Stimulated activated CD8-positive, alpha-beta memory T cell treated with anti-CD3 and anti-CD28 coated beads, Interleukin-4, amount 100 ng/mL, for 24 hours (primary cell): ENCODE results near the gene CCDC13.

ENCODE experiments used
- DNase-seq: peaks from one replicate; pipeline ENCODE4 v3.0.0-alpha.2; 2020; ENCODE audit warnings: low read depth

CCDC13 gene

DNA sequence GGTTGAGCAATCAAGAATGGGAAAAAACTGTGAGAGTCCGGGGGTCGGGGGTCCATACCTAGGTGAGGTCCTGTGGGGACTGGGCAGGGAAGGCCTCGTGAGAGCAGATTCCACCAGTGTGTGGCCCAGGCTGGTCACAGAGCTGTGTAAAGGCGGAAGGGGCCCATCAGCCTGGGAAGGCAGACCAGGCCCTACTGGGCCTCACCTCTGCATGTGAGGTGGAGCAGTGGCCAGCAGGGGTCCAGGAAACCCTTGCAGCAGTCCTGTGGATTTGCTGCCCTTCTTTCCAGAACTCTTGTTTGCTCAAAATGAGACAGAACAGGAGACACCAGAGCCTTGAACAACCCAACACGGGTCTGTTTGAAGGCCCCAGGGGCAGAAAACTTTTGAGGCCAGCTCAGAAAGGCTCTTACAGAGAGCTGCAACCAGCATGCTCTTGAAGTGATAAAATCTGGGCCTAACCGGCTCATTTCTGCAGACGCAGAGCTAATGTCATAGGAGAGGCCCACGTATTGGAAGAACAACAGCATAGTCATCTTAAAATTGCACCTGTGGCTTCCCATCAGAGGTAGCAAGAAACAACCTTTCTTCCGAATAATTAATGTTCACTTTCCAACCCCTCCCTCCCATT, 40.1 kb downstream of the CCDC13 start:
- DNase-seq = no peak

DNA sequence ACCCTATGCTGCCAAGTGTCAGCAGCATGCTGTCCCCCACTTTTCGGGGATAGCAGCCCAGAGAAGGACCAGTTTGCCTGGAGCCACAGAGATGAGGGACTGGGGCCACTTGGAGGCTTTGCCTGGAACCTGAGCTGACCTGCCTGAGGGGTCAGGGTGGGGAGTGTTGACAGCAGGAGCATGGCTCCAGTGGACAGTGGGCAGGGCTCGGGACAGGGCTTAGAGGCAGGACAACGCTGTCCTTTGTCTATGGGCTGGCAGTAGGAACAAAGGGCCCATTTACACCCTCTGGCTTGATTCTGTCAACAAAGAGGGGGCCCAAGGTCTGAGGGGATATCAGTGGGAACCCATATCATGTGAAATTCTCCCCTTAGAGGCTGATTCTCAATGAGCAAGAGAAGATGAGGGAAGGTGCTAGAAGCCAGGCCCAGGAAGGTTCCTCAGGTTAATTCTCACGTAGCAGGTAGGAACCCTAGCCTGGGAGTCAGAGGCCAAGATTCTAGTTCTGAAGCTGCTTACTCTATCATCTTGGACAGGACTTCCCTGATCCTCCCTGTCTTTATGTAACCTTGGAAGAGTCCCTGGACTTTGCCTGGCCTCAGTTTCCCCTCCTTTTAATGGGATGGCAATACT, 40.7 kb downstream of the CCDC13 start:
- no peak for DNase-seq

DNA sequence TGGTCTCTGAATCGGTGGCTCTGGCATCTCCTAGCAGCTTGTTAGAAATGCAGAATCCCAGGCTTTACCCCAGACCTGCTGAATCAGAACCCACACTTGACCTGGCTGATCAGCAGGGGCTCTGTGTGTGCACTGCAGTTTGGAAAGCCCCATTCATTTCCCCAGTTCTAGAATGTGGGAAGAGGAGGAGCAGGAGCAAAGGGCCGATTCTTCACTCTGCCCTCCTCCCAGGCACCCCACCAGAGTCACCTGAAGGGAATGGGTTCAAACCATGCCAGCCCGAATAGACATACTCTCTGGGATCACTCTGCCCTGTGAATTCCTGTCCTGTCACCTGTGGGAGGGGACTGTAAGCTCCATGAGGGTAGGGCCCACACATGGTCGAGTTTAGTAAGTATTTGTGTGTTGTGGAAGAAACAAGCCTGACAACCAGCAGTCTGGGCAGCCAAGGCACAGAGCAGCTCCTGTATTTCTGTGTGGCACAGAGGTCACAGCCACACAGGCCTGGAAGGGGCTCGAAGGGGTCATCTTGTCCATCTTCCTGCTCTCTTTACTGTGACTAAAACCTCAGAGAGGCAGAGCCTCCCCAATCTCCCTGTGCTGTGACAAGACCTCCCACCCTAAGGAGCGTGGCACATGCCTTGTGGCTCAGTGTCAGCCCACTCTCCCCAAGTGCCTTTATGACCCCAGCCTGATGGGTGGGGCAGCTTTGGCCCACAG, 41.4 kb downstream of the CCDC13 start:
- DNase-seq = no peak

DNA sequence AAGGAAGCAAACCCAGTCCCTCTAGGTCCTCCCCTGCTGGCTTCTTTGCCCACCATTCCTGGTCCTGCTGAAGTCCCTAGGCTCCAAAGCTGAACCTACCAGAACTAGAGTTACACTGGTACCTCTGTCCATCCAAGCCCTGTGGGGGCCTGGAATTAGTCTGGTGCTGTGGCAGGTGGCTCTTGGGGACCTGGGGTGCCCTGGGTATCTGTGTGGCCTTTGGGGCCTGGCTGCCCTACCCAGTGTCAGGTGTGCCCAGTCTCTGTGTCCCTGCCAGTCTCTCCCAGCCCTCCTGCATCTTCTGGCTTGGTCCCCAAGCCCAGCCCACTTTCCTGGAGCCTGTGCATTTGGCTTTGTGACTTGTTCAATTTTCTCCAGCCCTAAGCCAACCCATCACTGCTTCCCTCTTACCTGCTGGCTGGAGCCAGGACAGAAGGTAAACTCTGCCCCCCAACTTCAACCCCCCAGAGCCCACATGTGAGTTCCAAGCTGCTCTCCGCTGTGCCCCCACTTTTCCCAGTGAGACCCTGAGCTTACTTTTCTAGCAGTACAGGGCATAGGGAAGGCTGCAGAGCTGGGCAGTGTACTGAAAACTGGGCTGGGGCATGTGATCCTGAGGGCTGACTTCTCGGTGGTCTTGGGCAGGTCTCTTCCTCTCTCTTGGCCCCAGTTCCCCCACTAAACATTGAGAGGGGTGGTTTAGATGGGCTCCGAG, 42.2 kb downstream of the CCDC13 start:
- DNase-seq = no peak

DNA sequence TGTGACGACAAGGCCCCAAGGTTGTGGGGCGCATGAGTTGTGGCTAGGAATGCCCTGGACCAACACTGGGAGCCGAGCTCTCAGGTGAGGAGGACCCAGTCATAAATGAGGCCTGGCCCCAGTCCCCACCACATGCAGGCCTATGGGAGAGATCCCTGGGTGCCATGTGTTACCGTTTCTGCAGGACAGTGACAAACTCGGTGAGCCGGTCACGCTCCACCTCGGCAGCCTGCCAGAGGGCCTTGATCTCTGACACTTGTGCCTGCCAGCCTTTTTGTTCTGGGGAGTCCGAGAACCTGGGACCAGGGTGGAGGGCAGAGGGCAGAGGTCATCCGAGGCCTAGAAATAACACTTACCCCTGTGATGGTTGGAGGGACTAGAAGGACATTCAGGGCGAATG, 42.8 kb downstream of the CCDC13 start:
- DNase-seq = no peak

DNA sequence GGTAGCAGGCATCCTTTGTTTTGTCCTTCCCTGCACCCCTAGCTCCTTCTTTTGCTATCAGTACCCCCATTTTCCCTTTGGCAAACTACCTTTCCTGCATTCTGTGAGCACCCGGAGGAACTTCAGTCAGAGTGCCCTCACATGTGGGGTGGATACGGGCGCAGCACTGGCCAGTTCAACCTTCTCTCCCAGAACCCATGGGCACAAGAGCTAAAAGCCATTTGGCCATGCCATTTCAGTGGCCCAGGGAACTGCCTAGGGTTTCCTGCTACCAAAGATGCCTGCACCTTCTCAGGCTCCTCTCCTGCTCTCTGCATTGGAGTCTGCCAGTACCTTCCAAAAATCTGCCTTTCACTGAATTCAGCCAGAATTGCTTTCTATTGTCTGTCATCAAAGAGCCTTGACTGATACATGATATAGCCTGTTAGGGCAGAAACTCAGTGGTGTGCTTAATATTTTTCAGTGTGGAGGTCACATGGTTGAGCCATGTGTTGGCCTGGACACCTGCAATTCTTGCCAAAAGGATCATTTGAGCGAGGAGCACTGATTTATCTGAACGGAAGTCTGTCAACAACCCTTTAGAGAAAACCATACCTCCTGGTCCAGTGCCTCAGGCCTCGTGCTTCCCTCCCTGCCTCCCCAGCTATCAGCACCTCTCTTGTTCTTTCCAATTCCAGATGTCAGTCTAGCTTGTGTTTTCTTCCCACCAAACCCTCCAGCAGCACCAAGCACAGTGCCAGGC, 43.5 kb downstream of the CCDC13 start:
- no peak for DNase-seq

DNA sequence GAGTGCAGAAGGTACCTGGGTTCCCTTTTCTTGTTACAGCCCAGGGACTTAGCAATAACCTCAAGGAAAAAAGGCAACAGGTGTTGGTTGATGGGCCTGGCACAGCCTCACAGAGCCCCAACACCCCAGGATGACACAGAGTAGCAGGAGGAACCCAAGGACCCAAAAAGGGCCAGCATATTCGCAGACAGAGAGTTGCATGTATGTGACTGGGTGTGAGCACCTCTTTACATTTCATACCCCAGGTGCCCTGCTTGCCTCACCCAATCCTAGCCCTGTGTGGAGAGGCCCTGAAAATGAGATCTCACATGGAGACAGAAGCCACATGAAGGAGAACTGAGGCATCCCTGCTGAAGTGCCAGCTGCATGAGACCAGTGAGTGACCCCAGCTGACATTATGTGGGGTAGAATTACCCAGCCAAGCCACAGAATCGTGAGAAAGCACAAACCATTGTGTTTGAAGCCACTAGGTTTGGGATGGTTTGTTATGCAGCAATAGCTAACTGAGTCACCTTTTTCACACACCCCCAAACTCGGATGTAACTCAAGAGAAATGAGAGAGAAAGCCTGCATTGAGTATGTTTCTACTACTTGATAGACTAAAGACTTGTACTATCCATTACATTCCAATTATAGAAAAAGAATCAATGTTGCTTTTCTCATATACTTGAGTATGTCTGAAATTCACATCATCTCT, 44.2 kb downstream of the CCDC13 start:
- no peak for DNase-seq

DNA sequence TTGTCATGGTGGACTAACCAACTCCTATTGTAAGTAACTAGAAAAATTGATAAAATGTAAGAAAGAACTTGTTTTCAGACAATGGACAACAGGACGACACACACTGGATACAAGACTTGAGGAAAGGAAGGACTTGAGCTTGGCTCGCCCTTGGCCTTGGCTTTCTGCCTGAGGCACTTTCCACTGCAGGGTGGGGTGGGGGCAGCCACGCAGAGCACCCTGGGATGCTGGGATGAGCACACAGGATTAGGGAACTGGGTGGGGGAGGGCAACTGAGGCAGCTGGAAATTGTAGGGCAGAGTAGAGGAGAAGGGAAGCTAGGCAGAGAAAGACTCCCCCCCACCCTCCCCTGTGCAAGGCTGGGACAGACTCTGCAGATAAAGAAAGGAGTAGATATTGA, 45.0 kb downstream of the CCDC13 start:
- no peak for DNase-seq

DNA sequence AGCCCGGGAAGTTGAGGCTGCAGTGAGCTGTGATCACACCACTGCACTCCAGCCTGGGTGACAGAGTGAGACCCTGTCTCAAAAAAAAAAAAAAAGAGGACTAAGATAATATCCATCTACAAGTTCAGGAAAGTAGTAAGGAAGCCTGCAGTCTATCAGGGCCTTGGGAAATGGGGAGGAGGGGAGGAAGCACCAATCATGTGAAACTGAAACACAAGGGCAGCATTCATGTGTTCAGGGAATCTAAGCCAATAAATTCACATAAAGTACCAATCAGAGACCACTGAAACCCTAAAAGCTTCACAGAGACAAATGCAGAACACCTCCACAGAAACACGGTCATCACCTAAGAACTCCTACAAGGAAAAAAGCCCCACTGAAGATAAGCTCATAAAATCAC, 47.6 kb downstream of the CCDC13 start:
- DNase-seq = no peak

DNA sequence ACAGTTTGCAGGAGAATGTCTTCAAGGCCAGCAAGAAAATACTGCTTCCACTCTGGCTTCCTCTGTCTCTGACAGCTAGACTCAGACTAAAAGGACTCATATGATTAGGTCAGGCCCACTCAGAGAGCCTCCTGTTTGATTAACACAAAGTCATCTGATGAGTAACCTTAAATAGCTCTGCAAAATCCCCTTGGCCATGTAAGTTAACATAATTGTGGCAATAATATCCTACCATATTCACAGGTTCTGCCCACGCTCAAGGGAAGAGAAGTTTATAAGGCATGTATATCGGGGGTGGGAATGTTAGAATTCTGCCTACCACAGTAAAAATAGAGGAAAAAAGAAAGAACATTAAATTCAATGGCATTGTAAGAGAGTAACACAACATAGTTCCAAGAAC, 49.8 kb downstream of the CCDC13 start:
- DNase-seq = no peak
